ENCODE data around the gene ELOVL3.
"Not testable (repeated sequence)": the region's sequence is repeated elsewhere in the genome, so short reads cannot be mapped to it uniquely, and the experiment has no call there.

Gene ELOVL3

GRCh38 chr10:102243309-102243708, 17.2 kb downstream of the ELOVL3 start:
- CTCF ChIA-PET: interaction anchor here (0.8 to 2.6 kb wide), 4 partner anchors 9 to 109 kb away, joined by 3 to 24 read pairs (median 6); no protein-coding TSS in a partner anchor
- TF ChIP-seq CTCF (IDR thresholded peaks at IDR 0.05; ENCODE audit: insufficient read depth, low read length, missing control alignments): no peak

GRCh38 chr10:102245082-102245931, 19.2 kb downstream of the ELOVL3 start, which contains the start of gene GBF1:
TSS of gene GBF1 (plus strand) at chr10:102245532. CDS start at chr10:102258939, 13,407 bp downstream.
- DNase-seq (ENCODE audit: low read depth, low spot score): peak; percentile 99
- TF ChIP-seq CTCF (IDR thresholded peaks at IDR 0.05; ENCODE audit: insufficient read depth, low read length, missing control alignments): no peak
- ChIA-PET CTCF (interaction anchor here (1.0 to 2.6 kb wide), 9 partner anchors 9 to 154 kb away, joined by 3 to 24 read pairs (median 5); no protein-coding TSS in a partner anchor), POLR2A (interaction anchor here (0.7 to 1.6 kb wide), 8 partner anchors 9 to 110 kb away, joined by 3 to 8 read pairs (median 4); no protein-coding TSS in a partner anchor)
- H3K4me3 ChIP-seq (ENCODE audit: low read depth, low read length): peak within 1 kb of the TSS; percentile 98

More at GRCh38 chr10:102243309-102243708, 17.2 kb downstream of the ELOVL3 start:
- DNase-seq (ENCODE audit: low read depth, low spot score): no peak
- no peak overlapping the region for H3K4me3 ChIP-seq (ENCODE audit: low read depth, low read length)
- POLR2A ChIA-PET: no interaction called here

GRCh38 chr10:102245932-102246251, 19.8 kb downstream of the ELOVL3 start:
- H3K4me3 ChIP-seq (ENCODE audit: low read depth, low read length): peak overlapping the region; percentile 98
- no peak for TF ChIP-seq CTCF (IDR thresholded peaks at IDR 0.05; ENCODE audit: insufficient read depth, low read length, missing control alignments)
- ChIA-PET CTCF (interaction anchor here (0.6 to 2.0 kb wide), 9 partner anchors 10 to 164 kb away, joined by 3 to 17 read pairs (median 5); no protein-coding TSS in a partner anchor), POLR2A (interaction anchor here (0.7 to 1.6 kb wide), 6 partner anchors 8 to 110 kb away, joined by 3 to 8 read pairs (median 4); no protein-coding TSS in a partner anchor)
- no peak for DNase-seq (ENCODE audit: low read depth, low spot score)

GRCh38 chr10:102246261-102246660, 20.2 kb downstream of the ELOVL3 start:
- peak overlapping the region; percentile 98 for H3K4me3 ChIP-seq (ENCODE audit: low read depth, low read length)
- ChIA-PET CTCF (interaction anchor here (0.6 to 2.0 kb wide), 6 partner anchors 10 to 164 kb away, joined by 3 to 17 read pairs (median 4); no protein-coding TSS in a partner anchor), POLR2A (interaction anchor here (1.3 to 1.6 kb wide), 2 partner anchors 22 to 97 kb away, joined by 4 to 8 read pairs; no protein-coding TSS in a partner anchor)
- DNase-seq (ENCODE audit: low read depth, low spot score): no peak
- no peak for TF ChIP-seq CTCF (IDR thresholded peaks at IDR 0.05; ENCODE audit: insufficient read depth, low read length, missing control alignments)

- H3K4me3 ChIP-seq (ENCODE audit: low read depth, low read length): no peak overlapping the region
- DNase-seq (ENCODE audit: low read depth, low spot score): no peak
- no peak for TF ChIP-seq CTCF (IDR thresholded peaks at IDR 0.05; ENCODE audit: insufficient read depth, low read length, missing control alignments)
- CTCF ChIA-PET: interaction anchor here (0.6 to 2.0 kb wide), 5 partner anchors 18 to 106 kb away, joined by 3 to 11 read pairs (median 5); no protein-coding TSS in a partner anchor
- POLR2A ChIA-PET: no interaction called here
Measured at GRCh38 chr10:102247734-102248133, 21.6 kb downstream of the ELOVL3 start.

GRCh38 chr10:102252508-102252907, 26.4 kb downstream of the ELOVL3 start:
- CTCF ChIA-PET: interaction anchor here (0.7 to 2.3 kb wide), 5 partner anchors 9 to 147 kb away, joined by 3 to 12 read pairs (median 4); no protein-coding TSS in a partner anchor
- DNase-seq (ENCODE audit: low read depth, low spot score); POLR2A ChIA-PET; H3K4me3 ChIP-seq (ENCODE audit: low read depth, low read length): not testable (repeated sequence)
